VCaP (cell line): Measurements from ENCODE around the gene BEND6.

ENCODE experiments used
- H3K27ac ChIP-seq: fragments of 450-650 bp; 2 replicates; pipeline ENCODE4 v1.5.1; 2017
- CTCF ChIP-seq: fragments of 450-650 bp; conservative IDR thresholded peaks from 2 replicates; pipeline ENCODE4 v1.5.1; 2017; ENCODE audit warnings: mild to moderate bottlenecking, moderate library complexity

Gene BEND6

GRCh38 chr6:56984884-56985283 is 30.0 kb downstream of the BEND6 start:
- TF ChIP-seq CTCF, result no peak
- no peak overlapping the region for H3K27ac ChIP-seq

DNA sequence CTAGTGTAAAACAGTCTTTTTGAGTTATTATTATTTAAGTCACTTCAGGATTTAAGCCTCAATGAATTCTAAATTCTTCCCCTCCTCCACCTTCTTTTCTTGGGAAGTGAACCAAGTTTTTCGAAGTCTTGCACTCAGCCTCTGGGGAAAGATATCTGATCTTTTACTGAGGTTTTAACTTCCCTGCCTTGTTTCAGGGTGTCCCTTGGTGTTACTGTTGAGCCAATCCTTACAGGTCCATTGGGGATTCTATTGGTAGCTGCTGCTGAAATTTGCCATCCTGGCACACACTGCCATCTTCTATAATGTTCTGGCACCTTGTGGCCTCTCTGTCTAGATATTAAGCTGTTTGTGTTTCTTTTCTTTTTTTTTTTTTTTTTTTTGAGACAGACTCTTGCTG is 31.7 kb downstream of the BEND6 start:
- no peak for TF ChIP-seq CTCF
- no peak overlapping the region for H3K27ac ChIP-seq

GRCh38 chr6:56988145-56988544 is 33.2 kb downstream of the BEND6 start:
- TF ChIP-seq CTCF, result no peak
- no peak overlapping the region for H3K27ac ChIP-seq

DNA sequence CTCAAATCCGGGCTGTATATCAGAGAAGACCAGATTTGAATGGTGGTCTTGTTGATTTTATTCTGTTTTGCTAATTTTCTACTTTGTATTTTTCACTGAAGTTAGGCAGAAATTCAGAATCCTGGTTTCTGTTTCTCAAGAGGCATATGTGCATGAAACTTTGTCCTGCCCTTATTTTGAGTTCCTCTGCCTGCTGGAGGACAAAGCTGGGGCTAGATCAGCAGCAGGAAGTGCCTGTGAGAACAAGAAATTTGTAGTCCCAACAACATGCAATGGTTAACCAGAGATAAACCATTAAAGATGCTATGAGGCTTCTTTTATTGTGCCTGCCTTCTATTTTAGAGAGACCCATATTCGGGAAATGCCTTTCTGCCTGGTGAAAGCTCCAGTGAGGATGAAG is 37.1 kb downstream of the BEND6 start:
- no peak overlapping the region for H3K27ac ChIP-seq

GRCh38 chr6:56992703-56993102 is 37.8 kb downstream of the BEND6 start:
- TF ChIP-seq CTCF, result no peak

More for the DNA sequence above, 37.1 kb downstream of the BEND6 start:
- no peak for TF ChIP-seq CTCF

GRCh38 chr6:56995347-56995902 is 40.5 kb downstream of the BEND6 start:
- TF ChIP-seq CTCF, result peak; percentile 69
- H3K27ac ChIP-seq, result no peak overlapping the region

More at GRCh38 chr6:56992703-56993102, 37.8 kb downstream of the BEND6 start:
- no peak overlapping the region for H3K27ac ChIP-seq

- TF ChIP-seq CTCF, result no peak
- no peak overlapping the region for H3K27ac ChIP-seq
Measured at GRCh38 chr6:56996401-56996800, 41.5 kb downstream of the BEND6 start.
